ENCODE results near the gene CEBPB.
"Not testable (repeated sequence)": the region's sequence is repeated elsewhere in the genome, so short reads cannot be mapped to it uniquely, and the experiment has no call there.

The CEBPB gene

DNA sequence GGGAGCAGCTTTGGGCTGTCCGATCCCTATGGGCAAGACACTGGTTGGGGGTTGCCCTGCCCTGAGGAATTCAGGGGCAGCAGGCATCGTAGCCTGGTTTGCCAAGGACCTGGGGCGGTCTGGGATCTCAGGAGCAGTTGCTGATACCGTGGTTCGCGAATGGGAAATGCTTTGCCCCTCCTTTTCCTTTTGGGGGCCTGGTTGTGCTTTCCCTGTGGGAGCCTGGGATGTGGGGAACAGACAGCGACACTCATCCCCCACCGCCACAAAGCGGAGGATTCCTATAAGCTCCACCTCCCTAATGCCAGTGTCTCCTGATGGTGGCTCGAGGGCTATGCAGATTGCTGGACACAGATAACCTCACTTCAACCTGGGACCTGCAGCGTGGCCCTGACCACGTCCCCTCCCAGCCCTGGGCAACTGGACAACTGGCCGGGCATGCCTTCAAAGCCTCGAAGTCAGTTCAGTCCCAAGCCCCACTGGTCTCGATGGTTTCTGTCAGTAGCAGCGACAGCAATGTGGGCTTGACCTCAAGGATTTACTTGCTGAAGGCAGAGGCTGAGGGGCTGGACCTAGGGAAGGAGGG, 3.3 kb downstream of the CEBPB start:
- no peak for DNase-seq

DNA sequence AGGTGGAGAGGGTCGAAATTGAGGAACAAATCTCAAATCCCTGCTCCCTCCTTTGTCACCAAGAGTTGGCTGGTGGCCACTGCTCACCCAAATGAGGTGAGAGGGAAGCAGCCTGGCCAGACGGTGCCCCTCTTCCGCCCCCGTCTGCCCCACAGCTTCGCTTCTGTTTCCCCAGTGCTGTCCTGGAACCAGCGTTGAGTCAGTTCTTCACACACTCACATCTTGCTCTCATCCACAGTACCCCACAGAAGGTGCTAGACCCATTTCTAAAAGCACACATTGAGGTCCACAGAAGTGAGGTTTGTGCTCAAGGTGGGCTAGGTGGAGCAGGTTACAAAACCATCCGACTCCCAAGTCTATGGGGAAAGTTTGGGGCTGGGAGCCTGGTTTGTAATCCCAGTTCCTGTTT, 3.8 kb downstream of the CEBPB start:
- DNase-seq, result no peak

DNA sequence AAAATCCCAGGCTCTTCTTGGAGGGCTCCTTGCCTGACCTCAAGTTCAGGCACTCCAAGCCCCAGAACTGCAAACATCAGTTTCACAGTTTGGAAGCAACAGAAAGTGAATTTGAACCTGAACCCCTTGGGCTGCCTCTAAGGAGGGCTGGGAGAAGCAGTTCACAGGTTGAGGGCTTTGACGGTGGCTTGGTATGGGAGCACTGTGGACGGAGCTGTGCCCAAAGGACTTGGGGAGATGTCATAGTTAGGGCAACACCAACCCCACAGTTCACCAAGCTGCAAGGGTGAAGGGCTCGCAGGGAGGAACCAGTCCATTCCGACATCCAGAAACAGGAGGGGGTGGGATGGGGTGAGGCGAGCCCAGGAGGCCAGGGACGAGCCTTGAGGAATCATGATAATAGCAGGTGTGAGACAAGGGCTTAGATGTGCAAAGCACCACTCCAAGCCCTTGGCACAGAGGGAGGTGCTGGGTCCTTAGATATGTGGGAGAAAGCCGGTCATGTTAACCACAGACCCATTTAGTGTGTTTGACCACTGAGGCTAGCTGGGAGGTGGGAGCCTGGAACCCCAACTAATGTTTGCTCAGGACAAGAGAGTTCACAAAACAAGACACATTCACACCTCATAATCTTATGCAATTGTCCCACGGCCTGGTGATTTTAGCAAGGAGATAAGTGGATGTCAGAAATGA, 4.3 kb downstream of the CEBPB start:
- DNase-seq, result no peak

DNA sequence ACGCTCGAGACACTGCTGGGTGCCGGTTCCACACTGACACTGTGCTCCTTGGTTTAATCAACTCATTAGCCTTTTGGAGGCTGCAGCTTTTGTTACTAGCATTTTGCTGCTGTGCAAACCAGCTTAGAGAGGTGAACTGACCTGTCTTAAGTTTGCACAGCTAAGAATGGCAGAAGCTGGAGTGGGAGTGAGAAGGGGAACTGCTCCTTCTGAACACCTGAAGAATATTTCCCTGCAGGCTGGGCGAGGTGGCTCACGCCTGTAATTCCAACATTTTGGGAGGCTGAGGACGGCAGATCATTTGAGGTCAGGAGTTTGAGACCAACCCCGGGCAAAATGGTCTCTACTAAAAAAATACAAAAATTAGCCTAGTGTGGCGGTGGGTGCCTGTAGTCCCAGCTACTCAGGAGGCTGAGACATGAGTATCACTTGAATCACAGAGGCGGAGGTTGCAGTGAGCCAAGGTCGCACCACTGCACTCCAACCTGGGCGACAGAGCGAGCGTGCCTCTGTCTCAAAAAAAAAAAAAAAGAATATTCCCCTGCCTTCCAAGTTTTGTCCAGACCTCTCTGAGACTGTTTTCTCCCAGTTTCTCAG, 5.0 kb downstream of the CEBPB start:
- no peak for DNase-seq

DNA sequence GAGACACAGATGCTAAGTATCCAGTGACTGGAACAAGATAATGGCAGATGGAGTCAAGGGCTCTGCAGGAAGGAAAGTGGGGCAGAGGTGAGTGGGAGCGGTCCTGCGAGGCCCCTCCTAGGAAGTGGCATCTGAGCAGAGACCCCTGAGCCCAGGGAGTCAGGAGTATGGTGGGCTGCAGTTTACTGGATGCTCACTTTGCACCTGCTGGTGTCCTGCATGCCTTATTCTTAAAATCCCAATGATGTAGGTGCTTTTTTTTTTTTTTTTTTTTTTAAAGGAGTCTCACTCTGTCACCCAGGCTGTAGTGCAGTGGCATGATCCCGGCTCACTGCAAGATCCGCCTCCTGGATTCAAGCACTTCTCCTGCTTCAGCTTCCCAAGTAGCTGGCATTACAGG, 5.6 kb downstream of the CEBPB start:
- DNase-seq, result no peak

DNA sequence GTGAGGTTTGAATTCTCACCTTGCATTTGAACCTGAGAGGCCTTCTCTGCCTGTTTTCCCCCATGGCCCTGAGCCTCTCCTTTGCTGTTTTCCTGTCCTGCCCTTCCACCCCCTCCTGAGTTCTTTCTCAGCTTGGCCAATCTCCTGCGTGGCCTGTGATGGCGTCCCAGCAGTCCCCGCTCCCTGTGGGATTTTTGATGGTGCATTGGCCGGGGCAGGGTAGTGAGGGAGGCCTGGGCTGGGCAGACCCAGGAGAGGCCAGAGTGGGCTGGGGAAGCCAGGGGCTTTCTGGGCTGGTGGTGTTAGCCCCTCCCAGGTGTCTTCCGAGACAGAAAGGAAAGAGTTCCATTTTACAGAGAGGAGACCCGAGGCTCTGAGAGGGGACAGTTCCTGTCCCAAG, 6.3 kb downstream of the CEBPB start:
- no peak for DNase-seq

DNA sequence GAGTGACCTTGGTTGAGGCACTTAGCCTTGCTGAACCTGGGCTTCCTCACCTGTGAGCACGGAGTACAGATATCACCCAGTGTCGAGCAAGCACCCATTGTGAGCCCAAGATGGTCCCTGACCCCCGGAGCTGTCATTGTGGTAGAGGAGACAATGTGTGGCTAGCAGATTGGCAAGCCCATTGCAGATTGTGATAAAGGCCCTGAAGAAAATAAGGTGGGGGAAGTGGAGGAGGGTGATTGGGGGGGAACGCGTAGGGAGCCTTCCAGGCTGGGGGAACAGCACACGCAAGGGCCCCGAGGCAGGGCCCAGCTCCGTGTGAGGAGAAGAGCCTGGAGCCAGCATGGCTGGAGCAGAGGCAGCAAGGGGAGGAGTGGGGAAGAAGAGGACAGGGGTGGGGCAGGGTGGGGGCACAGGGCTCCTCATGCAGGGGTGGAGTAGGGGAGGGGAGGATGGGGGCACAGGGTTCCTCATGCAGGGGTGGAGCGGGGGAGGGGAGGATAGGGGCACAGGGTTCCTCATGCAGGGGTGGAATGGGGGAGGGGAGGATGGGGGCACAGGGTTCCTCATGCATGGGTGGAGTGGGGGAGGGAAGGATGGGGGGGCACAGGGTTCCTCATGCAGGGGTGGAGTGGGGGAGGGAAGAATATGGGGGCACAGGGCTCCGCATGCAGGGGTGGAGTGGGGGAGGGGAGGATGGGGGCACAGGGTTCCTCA, 7.0 kb downstream of the CEBPB start:
- no peak for DNase-seq

DNA sequence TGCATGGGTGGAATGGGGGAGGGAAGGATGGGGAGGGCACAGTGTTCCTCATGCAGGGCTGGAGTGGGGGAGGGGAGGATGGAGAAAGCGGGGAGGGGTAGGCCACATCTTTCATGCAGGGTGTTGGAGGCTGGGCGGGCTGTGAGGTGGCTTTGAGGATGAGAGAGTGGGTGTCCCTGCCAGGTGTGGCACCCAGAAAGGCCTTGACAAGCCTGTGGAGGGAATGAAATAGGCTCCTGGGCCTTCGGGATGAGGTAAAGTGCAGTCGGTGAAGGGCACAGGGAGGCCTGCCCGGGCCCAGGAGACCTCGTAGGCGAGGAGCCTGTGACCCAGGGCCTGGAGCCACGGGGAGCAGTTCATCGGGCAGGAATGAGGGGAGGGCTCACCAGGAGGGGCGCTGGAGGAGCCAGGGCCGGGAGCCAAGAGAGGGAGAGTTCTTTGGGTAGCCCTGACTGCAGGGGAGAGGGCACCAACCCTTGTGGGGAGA, 7.6 kb downstream of the CEBPB start:
- no peak for DNase-seq

DNA sequence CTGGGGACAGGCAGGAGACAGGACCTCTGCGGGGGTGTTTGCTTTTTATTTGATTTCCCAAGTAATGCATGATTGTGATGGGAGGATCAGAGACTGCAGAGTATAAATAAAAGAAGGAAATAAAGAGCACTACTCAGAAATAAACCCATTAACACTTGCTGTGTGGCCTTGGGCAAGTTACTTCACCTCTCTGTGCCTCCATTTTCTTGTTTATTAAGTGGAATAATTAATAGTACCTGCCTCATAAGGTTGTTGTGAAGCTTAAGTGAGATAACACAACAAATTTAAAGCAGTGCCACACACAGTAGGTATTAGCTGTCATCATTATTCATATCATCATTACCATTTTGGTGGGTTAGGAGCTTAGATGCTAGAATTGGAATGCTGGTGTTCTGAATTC, 8.1 kb downstream of the CEBPB start:
- no peak for DNase-seq

DNA sequence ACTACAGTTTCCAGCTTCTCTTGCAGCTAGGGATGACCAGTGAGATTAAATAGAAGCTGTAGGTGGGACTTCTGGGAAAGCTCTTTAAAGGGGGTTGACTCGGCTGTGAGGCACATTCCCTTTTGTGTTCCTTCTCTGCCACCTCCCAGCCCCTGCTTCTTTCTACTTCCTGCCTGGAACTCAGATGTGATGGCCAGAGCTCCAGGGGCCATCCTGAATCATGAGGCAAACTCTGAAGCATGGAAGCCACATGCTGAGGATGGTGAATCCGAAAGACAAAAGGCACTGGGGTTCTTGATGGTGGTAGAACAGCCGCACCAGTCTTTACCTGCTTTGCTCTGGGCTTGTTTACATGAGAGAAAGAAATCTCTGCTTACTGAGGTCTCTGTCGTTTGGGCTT, 9.1 kb downstream of the CEBPB start:
- DNase-seq, result no peak

DNA sequence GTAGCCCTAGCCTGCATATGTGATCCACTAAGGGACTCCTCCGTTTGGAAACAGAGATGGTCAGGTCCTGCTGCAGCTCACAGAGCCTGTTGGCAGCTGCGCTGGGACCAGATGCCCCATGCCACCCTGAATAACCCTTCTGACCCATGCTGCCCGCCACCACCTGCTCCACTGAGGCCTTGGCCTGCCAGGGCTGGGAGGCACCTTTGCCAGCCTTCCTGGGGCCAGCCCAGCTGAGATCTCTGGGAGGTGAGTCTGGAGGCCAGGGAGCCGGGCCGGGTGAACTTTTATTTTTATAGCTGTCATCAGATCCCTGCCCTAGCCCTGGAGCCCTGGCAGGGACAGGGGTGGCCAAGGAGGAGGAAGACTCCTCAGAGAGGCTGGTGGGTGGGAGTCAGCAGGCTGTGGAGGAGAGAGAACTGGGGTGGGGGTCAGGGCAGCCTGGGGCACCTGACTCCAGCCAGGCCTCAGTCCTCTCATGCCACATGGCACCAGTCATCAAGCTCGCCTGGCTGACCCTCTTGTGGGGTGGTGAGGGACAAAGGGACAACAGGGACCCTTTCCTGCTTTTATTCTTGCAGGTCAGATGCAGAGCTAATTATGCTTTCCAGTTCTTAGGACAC, 10.0 kb downstream of the CEBPB start:
- no peak for DNase-seq

DNA sequence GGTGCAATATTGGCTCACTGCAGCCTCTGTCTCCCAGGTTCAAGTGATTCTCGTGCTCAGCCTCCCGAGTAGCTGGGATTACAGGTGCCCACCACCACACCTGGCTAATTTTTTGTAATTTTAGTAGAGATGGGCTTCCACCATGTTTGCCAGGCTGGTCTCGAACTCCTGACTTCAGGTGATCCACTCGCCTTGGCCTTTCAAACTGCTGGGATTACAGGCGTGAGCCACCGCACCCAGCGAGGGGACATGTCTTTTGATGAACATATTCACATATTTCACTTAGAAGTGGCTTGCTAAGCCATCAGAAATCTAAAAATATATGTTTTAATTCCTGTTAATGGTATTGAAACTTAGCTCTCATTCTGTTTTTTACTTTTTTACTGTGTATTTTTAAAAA, 11.1 kb downstream of the CEBPB start:
- DNase-seq, result not testable (repeated sequence)

DNA sequence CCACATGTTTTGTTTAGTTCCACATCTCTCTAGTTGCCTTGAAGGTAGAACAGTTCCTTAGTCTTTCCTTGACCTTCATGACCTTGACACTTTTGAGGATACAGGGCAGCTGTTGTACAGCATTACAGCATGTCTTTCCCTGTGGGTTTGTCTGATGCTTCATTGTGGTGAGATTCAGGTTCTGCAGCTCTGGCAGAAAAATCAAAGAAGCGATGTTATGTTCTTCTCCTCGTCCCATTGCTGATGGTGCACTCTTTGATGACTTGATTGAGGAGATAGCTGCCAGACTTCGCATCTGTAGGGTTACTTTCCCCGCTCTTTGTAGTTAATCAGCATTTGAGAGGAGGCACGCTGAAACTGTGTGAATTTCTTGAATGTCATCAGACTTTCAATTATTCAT, 12.0 kb downstream of the CEBPB start:
- no peak for DNase-seq

DNA sequence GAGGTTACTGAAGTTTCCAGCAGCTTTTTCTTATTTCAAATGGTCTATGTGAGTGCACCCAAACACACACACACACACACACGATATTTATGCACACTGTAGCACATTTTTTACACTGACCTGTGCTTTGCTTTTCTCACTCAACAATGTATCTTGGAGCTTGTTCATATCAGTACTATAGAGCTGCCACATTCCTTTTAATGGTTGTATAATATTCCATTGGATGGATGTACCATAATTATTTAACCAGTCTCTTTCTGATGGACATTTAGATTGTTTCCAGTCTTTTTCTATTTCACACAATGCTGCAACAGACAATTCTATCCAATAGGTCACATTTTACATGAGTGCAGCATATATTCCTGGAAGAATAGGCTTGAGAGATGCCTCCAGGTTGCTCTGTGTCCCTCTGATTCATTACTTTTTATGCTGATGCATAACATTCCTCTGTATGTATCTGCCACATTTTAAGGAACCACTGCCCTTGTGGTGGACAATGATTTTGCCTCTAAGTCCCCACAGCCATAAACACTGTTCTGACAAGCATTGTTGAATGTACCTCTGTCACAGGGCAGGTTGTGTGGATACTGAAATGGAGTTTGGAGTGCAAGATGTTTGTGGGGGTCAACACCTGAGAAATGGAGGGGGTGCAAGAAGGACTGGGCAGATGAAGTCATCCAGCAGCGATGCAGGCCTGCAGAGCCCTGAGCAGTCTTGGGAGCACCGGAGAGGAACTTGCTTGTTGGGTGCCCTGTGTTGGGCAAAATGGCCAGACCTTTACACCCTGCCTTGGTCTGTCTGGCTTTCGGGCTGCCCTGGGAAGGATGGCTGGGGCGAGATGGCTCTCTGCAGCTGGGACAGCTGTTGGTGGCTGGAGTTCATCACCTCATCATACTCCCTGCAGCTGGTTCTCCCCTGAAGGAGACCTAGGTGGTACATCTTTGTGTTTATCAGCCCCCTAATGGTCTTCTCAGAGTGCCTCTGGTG, 13.6 kb downstream of the CEBPB start:
- DNase-seq, result no peak

DNA sequence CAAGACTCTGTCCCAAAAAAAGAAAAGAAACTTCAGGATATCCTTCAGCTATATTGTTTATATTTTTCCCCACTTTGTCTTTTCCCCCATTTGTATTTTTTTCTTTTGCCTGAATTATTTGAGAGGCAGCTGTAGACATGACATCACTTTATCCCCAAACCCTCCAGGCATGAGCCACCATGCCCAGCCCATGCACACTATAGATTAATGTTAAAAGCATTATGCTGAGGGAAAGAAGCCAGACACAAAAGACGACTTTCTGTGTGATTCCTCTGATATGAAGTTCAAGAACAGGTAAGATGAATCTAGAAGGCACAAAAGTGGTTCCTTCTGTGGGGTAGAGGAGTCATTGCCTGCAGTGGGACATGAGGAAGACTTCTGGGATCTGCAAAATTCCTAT, 16.4 kb downstream of the CEBPB start:
- no peak for DNase-seq

DNA sequence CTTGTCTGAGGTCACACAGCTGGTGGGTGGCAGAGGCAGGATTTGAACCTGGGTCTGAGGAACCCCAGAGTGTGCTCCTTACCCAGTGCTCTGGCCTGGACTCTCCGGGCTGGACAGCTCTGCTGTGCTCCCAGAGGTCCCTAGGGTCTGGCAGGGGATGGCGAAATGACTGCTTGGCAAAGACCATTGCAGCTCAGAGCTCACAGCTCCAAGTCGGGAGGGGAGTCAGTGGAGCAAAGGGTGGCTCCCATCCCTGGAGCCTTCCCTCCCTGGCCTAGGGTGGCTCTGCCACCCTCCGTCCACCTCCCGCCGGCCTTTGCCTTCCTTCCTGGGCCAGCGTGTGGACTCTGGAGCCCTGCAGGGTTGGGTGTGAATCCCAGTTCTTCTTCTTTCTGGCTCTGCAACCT, 17.5 kb downstream of the CEBPB start:
- no peak for DNase-seq

DNA sequence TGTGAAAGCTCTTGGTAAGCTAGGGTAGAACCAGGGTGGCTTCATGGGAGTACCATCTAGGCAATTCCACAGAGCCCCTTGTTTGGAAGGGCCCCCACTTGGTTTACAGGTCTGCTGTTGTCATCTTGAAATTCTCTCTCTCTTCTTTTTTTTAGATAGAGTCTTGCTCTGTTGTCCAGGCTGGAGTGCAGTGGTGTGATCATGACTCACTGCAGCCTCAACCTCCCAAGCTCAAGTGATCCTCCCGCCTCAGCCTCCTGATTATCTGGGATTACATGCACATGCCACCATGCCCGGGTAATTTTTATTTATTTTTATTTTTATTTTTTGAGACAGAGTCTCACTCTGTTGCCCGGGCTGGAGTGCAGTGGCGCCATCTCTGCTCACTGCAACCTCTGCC, 18.2 kb downstream of the CEBPB start:
- DNase-seq, result not testable (repeated sequence)

DNA sequence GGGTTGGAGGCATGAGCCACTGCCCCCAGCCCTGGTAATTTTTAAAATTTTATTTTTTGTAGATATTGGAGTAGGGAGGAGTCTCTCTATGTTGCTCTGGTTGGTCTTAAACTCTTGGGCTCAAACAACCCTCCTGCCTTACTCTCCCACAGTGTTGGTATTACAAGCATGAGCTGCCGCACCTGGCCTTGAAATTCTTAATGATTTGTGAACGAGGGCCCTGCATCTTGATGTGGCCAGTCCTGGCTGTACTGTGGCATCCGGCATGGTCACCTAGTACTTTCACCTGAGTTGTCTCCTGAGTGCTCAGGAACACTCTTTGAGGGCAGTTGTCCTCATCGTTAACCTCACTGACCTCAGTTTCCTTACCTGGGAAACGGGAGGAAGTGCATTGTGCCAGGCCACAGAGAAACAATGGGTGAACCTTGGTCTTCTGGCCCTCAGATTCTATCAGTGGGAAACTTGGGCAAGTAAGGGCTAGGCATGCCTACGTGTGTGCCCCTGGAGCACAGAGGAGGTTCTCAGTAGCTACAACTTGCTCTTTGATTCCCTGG, 19.5 kb downstream of the CEBPB start:
- DNase-seq, result no peak

DNA sequence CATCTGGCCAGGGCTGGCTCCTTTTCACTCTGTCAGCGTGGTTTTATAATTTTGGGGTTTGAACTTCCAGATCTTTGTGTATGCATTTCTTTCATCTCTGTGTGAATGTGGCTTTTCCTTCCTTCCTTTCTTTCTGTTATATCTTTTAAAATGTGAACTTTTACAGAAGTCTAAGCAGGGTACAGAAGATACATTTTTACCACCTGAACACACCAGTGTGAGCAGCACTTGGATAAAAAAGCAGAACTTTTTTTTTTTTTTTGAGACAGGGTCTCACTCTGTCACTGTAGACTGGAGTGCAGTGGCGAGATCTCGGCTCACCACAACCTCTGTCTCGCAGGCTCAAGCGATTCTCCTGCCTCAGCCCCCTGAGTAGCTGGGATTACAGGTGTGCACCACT, 20.5 kb downstream of the CEBPB start:
- DNase-seq, result no peak

DNA sequence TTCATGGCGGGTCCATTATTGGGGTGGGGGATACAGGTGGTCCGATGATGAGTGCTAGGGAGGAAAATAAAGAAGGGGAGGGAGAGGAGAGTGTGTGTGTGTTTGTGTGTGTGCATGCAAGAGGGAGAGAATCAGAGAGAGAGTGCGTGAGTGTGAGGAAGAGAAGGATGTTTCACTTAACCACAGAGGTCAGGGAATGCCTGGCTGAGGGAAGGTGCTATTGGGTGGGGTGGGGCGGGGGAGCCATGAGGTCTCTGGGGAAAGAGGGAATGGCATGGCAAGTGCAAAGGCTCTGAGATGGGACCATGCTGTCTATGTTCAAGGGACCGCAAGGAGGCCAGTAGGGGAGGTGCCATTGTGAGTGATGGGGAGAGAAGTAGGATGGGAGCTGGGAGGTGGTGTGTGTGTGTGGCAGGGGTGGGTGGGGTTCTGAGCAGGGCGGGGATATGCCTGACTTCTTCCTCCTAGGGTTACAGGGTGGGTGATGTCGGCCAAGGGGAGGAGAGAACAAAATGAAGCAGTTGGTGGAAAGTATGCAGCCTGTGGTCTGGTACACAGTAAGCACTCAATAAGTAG, 23.0 kb downstream of the CEBPB start:
- DNase-seq, result no peak

DNA sequence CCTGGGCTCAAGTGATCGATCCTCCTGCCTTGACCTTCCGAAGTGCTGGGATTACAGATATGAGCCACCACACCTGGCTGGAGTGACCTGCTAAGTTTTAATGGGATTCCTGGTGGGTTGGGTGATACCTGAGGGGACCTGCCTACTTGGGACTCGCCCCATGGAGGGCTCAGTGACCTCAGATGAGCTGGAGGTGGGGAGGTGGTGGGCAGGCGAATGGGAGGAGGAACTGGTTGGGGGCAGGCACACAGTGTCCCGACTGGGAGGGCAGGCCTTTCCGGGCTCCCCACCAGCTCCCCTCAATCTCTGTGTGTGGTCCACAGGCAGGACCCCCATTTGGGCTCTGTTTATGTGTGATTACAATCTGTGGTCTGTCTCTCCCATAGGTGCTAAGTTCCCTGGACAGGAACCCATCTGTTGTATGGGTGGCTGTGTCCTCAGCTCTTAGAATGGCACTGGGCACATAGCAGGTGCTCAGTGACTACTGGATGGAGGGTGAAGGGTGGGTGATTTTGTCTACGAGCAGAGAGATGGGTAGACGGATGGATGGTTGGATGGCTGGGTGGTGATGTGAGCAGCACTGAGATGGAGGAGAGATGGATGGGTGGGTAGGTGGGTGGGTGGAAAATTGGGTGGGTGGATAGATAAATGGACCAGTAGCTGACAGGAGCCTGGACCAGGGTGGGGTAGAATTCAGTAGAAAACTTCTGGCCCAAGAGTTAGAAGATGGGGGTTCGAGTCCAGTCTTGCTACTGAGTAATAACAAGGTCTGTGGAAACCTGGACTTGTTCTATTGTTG, 23.8 kb downstream of the CEBPB start:
- DNase-seq, result no peak

All from activated naive CD4-positive, alpha-beta T cell treated with anti-CD3 and anti-CD28 coated beads, Interleukin-2, amount 50 U/mL, for 16 hours (primary cell).